GM12874 (cell line): ENCODE results near the gene TANC2.

Source experiments
- TF ChIP-seq, protein P1 (sequence below): IDR thresholded peaks from 2 replicates; pipeline ENCODE4 v1.5.1; 2011; ENCODE audit warnings: low read depth, mild to moderate bottlenecking, control low read depth, low read length, moderate library complexity; ENCODE audit not compliant: insufficient read depth

Gene TANC2

DNA sequence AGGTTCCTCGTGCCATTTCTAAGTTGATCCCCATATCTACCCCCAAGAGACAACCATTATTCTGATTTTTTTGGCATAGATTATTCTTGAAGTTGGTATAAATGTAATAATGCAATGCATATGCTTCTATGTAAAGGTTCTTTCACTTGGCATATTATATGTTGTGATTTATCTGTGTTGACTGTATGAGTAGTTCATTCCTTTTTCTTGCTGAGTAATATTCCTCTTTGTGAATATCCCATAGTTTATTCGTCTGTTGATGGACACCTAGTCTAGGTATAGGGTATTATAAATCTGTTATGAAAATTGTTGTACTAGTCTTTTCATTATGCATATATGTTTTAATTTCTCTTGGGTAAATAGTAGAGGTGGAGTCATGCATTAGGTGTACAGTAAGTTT, 36.6 kb downstream of the TANC2 start:
- TF ChIP-seq, protein P1, sequence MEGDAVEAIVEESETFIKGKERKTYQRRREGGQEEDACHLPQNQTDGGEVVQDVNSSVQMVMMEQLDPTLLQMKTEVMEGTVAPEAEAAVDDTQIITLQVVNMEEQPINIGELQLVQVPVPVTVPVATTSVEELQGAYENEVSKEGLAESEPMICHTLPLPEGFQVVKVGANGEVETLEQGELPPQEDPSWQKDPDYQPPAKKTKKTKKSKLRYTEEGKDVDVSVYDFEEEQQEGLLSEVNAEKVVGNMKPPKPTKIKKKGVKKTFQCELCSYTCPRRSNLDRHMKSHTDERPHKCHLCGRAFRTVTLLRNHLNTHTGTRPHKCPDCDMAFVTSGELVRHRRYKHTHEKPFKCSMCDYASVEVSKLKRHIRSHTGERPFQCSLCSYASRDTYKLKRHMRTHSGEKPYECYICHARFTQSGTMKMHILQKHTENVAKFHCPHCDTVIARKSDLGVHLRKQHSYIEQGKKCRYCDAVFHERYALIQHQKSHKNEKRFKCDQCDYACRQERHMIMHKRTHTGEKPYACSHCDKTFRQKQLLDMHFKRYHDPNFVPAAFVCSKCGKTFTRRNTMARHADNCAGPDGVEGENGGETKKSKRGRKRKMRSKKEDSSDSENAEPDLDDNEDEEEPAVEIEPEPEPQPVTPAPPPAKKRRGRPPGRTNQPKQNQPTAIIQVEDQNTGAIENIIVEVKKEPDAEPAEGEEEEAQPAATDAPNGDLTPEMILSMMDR, result no peak

DNA sequence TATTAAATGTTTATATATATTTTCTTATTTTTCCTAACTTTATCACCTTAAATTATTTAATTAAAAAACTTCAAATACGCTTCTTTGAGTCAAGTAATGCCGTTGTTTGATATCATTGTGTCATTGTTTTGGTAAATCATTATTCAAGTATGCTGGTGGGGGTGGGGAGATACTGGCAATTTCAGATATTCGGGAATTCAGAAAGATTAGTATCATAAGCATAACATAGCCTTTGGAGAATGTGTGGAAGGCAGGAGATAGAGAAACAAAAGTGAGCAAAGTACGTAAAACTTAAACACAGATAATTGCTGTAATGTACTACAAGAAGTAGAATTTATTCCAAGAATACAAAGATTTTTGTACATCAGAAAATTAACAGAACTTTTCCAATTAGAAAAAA, 49.8 kb downstream of the TANC2 start:
- TF ChIP-seq, protein P1, result no peak
